Activated B cell treated with CpG ODN at 0.5 μM for 24 hours (primary cell): ENCODE data around the gene CENPB. TPM values are rescaled to one million over a fixed set of nuclear protein-coding genes. Genes with fewer than 3 reads are reported as not detected.
"Not testable (repeated sequence)": the region's sequence is repeated elsewhere in the genome, so short reads cannot be mapped to it uniquely, and the experiment has no call there.

Experiments used
- ATAC-seq: fragments of 200-7000 bp; cut with Tn5 transposase; one replicate; pipeline ENCODE4 v1.10.0; 2021; ENCODE audit warnings: low read depth, mild to moderate bottlenecking, moderate library complexity
- CTCF ChIA-PET: fragments of 350-600 bp; sonication (Branson Sonifier 250); formaldehyde crosslinking; loops from one replicate; lab custom pipeline; 2021; ENCODE audit warnings: antibody characterized with exemption; lab: Charles Lee
- POLR2A ChIA-PET: fragments of 350-600 bp; sonication (Branson Sonifier 250); formaldehyde crosslinking; loops from one replicate; lab custom pipeline; 2021; ENCODE audit warnings: antibody characterized with exemption; lab: Charles Lee
- DNase-seq: peaks from one replicate; pipeline ENCODE4 v3.0.0; 2022
- H3K27ac Mint-ChIP-seq: one replicate; pipeline ENCODE4 v1.8.0; 2020; ENCODE audit warnings: mixed read lengths
- H3K27me3 Mint-ChIP-seq: one replicate; pipeline ENCODE4 v1.8.0; 2021; ENCODE audit warnings: mixed read lengths
- H3K36me3 Mint-ChIP-seq: one replicate; pipeline ENCODE4 v1.8.0; 2021; ENCODE audit warnings: low read depth, mixed read lengths
- H3K4me1 Mint-ChIP-seq: one replicate; pipeline ENCODE4 v1.8.0; 2021; ENCODE audit warnings: mixed read lengths
- H3K4me3 Mint-ChIP-seq: one replicate; pipeline ENCODE4 v1.8.0; 2020; ENCODE audit warnings: mild to moderate bottlenecking, mixed read lengths
- H3K9me3 Mint-ChIP-seq: one replicate; pipeline ENCODE4 v1.8.0; 2020; ENCODE audit warnings: mixed read lengths
- intact Hi-C: fragments of 100-400 bp; cut with micrococcal nuclease; formaldehyde crosslinking; loops from one replicate; pipeline ENCODE4 v1.15.1; 2024
- total RNA-seq: library from RNA; stranded (reverse); gene quantifications from 2 replicates; pipeline ENCODE4 v1.2.3, GENCODE V29; 2022
- TF ChIP-seq, protein P1 (sequence below): fragments of 200-600 bp; IDR thresholded peaks from one replicate; pipeline ENCODE4 v1.8.0; 2022; ENCODE audit warnings: antibody characterized with exemption, mild to moderate bottlenecking

The CENPB gene
- total RNA-seq, 1 donor from 2014 or later: 51.7 TPM

DNA sequence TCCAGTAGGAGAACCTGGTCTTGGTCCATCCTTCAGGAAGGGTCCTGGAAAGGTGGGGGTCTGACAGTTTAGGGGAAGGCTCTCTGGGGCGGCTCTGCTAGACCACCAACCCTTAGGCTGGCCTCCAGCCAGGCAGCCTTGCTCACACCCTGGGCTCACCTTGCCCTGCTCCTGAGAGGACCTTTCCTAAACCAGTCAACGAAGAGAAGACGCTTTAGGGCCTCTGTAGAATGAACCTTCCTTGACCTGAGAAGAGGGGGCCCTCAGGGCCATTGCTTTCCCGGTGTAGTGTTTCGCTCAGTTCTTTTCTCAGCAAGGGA is 10.6 kb upstream of the CENPB start:
- peak overlapping the region; percentile 93 for H3K27ac Mint-ChIP-seq
- no peak for DNase-seq
- intact Hi-C loops: loop anchor here (2.0 to 5.0 kb wide), 2 partner anchors 50 to 90 kb away; partner anchors contain the start of genes MAVS and PANK2
- H3K27me3 Mint-ChIP-seq: no peaks in the 10 kb centered on the region
- peaks cover 58% of the 10 kb centered on the region for H3K4me1 Mint-ChIP-seq
- TF ChIP-seq, protein P1, sequence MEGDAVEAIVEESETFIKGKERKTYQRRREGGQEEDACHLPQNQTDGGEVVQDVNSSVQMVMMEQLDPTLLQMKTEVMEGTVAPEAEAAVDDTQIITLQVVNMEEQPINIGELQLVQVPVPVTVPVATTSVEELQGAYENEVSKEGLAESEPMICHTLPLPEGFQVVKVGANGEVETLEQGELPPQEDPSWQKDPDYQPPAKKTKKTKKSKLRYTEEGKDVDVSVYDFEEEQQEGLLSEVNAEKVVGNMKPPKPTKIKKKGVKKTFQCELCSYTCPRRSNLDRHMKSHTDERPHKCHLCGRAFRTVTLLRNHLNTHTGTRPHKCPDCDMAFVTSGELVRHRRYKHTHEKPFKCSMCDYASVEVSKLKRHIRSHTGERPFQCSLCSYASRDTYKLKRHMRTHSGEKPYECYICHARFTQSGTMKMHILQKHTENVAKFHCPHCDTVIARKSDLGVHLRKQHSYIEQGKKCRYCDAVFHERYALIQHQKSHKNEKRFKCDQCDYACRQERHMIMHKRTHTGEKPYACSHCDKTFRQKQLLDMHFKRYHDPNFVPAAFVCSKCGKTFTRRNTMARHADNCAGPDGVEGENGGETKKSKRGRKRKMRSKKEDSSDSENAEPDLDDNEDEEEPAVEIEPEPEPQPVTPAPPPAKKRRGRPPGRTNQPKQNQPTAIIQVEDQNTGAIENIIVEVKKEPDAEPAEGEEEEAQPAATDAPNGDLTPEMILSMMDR: no peak
- CTCF ChIA-PET: no interaction called here
- H3K36me3 Mint-ChIP-seq: peaks cover 17% of the 10 kb centered on the region
- no peak for ATAC-seq
- H3K9me3 Mint-ChIP-seq: no peaks in the 10 kb centered on the region
- POLR2A ChIA-PET: interaction anchor here (0.6 kb wide), 1 partner anchor 55 kb away, joined by 5 read pairs; no protein-coding TSS in a partner anchor
- peak overlapping the region; percentile 78 for H3K4me3 Mint-ChIP-seq

DNA sequence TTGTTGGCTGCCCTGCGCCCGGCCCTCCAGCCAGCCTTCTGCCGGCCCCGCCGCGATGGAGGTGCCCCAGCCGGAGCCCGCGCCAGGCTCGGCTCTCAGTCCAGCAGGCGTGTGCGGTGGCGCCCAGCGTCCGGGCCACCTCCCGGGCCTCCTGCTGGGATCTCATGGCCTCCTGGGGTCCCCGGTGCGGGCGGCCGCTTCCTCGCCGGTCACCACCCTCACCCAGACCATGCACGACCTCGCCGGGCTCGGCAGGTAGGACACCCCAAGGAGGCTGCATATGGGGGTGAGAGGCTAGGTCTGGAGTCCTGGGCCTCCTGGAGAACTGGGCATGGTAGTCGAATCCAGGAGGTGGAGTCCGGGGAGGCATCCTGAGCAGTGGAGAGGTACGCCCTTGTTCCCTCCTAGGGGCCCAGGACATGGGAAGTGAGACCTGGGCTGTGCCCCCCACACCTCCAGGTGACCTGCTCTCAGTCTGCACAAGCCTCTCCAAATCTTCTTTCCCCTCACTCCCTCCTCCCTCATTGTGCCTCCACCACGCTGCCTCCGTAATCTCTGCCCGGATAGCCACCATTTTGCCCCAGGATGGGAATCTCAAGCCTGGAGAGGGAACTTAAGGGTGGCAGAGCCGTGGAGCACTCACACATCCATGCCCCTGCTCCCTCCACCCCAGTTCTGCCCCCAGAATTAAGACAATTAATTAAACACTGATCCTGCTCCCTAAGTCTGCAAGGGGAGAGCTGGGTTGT is 10.1 kb upstream of the CENPB start:
- POLR2A ChIA-PET: interaction anchor here (0.6 to 2.6 kb wide), 7 partner anchors 10 to 55 kb away, joined by 4 to 26 read pairs (median 7); partner anchors contain the start of genes ADISSP, AP5S1 and CENPB
- peak overlapping the region; percentile 78 for H3K4me3 Mint-ChIP-seq
- H3K9me3 Mint-ChIP-seq: no peaks in the 10 kb centered on the region
- intact Hi-C loops: loop anchor here (1.0 to 5.0 kb wide), 4 partner anchors 15 to 91 kb away; partner anchors contain the start of genes AP5S1, MAVS and PANK2
- TF ChIP-seq, protein P1: no peak
- ATAC-seq: no peak
- peaks cover 17% of the 10 kb centered on the region for H3K36me3 Mint-ChIP-seq
- CTCF ChIA-PET: interaction anchor here (0.7 to 2.0 kb wide), 2 partner anchors 24 to 58 kb away, joined by 3 to 5 read pairs; partner anchors contain the start of gene AP5S1
- H3K27ac Mint-ChIP-seq: peak overlapping the region; percentile 93
- DNase-seq: no peak
- no peaks in the 10 kb centered on the region for H3K27me3 Mint-ChIP-seq
- H3K4me1 Mint-ChIP-seq: peaks cover 58% of the 10 kb centered on the region

DNA sequence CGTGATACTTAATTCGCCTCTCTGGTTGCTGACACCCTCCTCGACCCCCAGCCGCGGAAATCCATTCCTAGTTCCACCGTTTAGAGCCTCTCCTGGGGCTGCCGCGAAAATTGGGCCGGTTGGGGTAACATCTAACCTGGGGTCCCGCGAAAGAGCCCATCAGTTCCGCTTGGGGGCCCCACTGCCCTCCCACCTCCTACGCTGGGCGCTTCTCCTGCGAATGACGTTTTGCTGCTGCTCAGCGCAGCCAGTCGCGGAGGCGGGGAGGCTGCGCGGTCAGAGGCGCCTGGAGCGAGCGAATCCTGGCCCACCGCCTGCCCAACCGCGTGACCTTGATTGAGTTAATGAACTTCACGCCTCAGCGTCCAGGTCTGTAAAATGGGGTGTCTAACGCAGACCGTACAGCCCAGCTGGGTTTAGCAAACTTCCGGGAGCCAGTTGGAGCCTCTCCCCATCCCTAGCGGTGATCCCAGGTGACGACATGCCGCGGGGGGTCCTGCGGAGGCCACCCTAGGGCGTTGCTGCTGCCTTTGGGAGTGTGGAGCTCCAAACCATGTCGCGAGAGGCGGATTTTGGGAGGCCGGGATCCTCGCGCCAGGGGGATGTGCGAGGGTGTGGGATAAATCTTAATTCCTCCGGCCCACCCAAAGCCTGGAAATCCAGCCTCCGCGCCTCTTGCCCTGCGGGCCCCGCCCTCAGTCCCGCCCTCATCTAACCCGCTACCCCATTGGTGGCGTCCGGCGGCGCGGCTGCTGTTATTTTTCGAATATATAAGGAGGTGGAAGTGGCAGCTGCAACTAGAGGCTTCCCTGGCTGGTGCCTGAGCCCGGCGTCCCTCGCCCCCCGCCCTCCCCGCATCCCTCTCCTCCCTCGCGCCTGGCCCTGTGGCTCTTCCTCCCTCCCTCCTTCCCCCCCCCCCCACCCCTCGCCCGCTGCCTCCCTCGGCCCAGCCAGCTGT is 9.2 kb upstream of the CENPB start, which contains the start of gene CDC25B:
Gene CDC25B (plus strand): TSS at position 800 of the 958 bp plus-strand sequence. CDS start 222 bp downstream, outside the sequence.
- intact Hi-C loops: loop anchor here (1.0 to 5.0 kb wide), 6 partner anchors 9 to 92 kb away; partner anchors contain the start of genes AP5S1, CENPB, MAVS and PANK2
- ATAC-seq (peak; percentile 84), DNase-seq (peak; percentile 75)
- Mint-ChIP-seq H3K36me3 (peaks cover 11% of the 10 kb centered on the region), H3K9me3 (no peaks in the 10 kb centered on the region), H3K4me3 (peak within 1 kb of the TSS; percentile 92), H3K27ac (peak within 1 kb of the TSS; percentile 95), H3K4me1 (peaks cover 50% of the 10 kb centered on the region), H3K27me3 (no peaks in the 10 kb centered on the region)
- POLR2A ChIA-PET: interaction anchor here (1.4 to 2.6 kb wide), 6 partner anchors 9 to 28 kb away, joined by 4 to 26 read pairs (median 10); partner anchors contain the start of genes ADISSP, AP5S1 and CENPB
- TF ChIP-seq, protein P1: no peak
- CTCF ChIA-PET: interaction anchor here (0.7 to 2.0 kb wide), 2 partner anchors 25 to 59 kb away, joined by 3 to 5 read pairs; partner anchors contain the start of gene AP5S1

DNA sequence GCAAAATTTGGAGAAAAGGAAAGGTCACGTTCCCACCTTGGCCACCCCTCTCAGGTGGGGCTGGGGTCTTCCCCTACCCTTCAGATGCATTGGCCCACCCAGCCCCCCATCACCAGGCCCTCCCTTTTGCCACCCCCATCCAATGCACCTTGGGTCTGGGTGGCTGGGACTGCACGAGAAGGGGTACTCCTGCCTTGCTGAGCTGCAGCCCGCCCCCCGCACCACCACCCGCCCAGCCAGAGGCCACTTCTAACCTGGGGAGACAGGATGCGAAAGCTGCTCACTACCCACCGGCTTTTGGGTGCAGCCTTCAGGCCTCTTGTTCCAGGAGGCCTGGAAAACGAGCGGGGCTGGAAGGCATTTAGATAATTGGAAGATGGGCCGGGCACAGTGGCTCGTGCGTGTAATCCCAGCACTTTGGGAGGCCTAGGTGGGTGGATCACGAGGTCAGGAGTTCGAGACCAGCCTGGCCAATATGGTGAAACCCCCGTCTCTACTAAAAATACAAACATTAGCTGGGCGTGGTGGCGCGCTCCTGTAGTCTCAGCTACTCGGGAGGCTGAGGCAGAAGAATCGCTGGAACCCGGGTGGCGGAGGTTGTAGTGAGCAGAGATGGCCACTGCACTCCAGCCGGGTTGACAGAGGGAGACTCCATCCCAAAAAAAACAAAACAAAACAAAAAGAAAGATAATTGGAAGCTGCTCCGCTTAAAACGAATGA is 8.3 kb upstream of the CENPB start:
- no peak for DNase-seq
- Mint-ChIP-seq H3K36me3 (peaks cover 8% of the 10 kb centered on the region), H3K27me3 (no peaks in the 10 kb centered on the region), H3K9me3 (no peaks in the 10 kb centered on the region), H3K4me3 (peak overlapping the region; percentile 92), H3K27ac (peak overlapping the region; percentile 95), H3K4me1 (peaks cover 41% of the 10 kb centered on the region)
- TF ChIP-seq, protein P1: no peak
- CTCF ChIA-PET: interaction anchor here (2.0 kb wide), 1 partner anchor 60 kb away, joined by 5 read pairs; no protein-coding TSS in a partner anchor
- ATAC-seq: no peak
- intact Hi-C loops: loop anchor here (1.0 to 5.0 kb wide), 3 partner anchors 9 to 92 kb away; partner anchors contain the start of genes CENPB and PANK2
- POLR2A ChIA-PET: interaction anchor here (1.7 to 2.6 kb wide), 5 partner anchors 9 to 27 kb away, joined by 4 to 26 read pairs (median 14); partner anchors contain the start of genes ADISSP, AP5S1 and CENPB

DNA sequence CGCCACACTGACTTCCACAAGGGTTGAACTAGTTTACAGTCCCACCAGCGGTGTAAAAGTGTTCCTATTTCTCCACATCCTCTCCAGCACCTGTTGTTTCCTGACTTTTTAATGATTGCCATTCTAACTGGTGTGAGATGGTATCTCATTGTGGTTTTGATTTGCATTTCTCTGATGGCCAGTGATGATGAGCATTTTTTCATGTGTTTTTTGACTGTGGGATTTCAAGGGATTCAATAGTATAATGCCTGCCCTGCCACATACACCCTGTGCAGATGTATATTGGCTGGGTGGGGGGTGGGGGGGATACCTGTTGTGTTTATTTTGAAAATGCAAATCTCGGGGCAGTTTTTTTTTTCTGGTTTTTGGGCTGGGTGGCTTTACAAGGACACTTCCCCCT is 7.6 kb upstream of the CENPB start:
- H3K4me3 Mint-ChIP-seq, ATAC-seq, DNase-seq, H3K9me3 Mint-ChIP-seq, intact Hi-C loops, H3K27me3 Mint-ChIP-seq, H3K36me3 Mint-ChIP-seq, H3K27ac Mint-ChIP-seq: not testable (repeated sequence)
- ChIA-PET POLR2A (interaction anchor here (2.3 to 2.6 kb wide), 2 partner anchors 8 to 26 kb away, joined by 14 to 19 read pairs; partner anchors contain the start of genes ADISSP and CENPB), CTCF (interaction anchor here (2.0 kb wide), 1 partner anchor 61 kb away, joined by 5 read pairs; no protein-coding TSS in a partner anchor)
- H3K4me1 Mint-ChIP-seq: peaks cover 34% of the 10 kb centered on the region

DNA sequence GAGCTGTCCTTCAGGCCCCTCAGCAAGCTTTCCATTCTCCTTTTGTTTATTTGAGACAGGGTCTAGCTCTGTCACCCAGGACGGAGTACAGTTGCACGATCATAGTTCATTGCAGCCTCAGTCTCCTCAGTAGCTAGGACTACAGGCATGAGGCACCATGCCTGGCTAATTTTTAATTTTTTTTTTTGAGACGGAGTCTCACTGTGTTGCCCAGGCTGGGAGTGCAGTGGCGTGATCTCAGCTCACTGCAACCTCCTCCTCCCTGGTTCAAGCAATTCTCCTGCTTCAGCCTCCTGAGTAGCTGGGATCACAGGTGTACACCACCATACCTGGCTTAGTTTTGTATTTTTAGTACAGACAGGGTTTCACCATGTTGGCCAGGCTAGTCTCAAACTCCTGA is 2.7 kb upstream of the CENPB start:
- H3K9me3 Mint-ChIP-seq, ATAC-seq, DNase-seq, H3K27ac Mint-ChIP-seq, H3K36me3 Mint-ChIP-seq, H3K4me3 Mint-ChIP-seq, H3K27me3 Mint-ChIP-seq, intact Hi-C loops: not testable (repeated sequence)
- ChIA-PET POLR2A (interaction anchor here (0.5 to 4.9 kb wide), 3 partner anchors 30 to 1402 kb away, joined by 3 to 65 read pairs (median 8); partner anchors contain the start of gene AP5S1), CTCF (interaction anchor here (1.0 to 4.7 kb wide), 3 partner anchors 31 to 296 kb away, joined by 4 to 46 read pairs (median 5); partner anchors contain the start of gene AP5S1)
- H3K4me1 Mint-ChIP-seq: peaks cover 24% of the 10 kb centered on the region
